GM12878 (cell line): ENCODE measurements around the gene MAPRE3. TPM values are rescaled to one million over a fixed set of nuclear protein-coding genes. Genes with fewer than 3 reads are reported as not detected.

Experiments used
- BHLHE40 ChIP-seq, 2 experiments: fragments of 450-650 bp in 1 of 2; IDR thresholded peaks; 2 replicates each; pipeline ENCODE4 v1.6.1; 2011 to 2017; ENCODE audit warnings: low read depth in 2 of 2, borderline replicate concordance in 1 of 2, improper control_type of control experiment in 1 of 2, low read length in 1 of 2, mild to moderate bottlenecking in 1 of 2
- CBFB ChIP-seq: IDR thresholded peaks from 2 replicates; pipeline ENCODE4 v1.6.1; 2016; ENCODE audit warnings: antibody characterized with exemption, low read depth
- EED ChIP-seq: sonication (generic); IDR thresholded peaks from 2 replicates; pipeline ENCODE4 v1.6.1; 2016; ENCODE audit warnings: antibody characterized with exemption, low read depth
- EGR1 ChIP-seq, 2 experiments: IDR thresholded peaks; 1 replicate in 1 of 2; 2 replicates in 1 of 2; pipeline ENCODE4 v1.6.1; 2011 to 2012; ENCODE audit warnings: low read depth in 2 of 2, low read length in 2 of 2, borderline replicate concordance in 1 of 2, mild to moderate bottlenecking in 1 of 2, moderate library complexity in 1 of 2
- FOS ChIP-seq: IDR thresholded peaks from 3 replicates; pipeline ENCODE4 v1.6.1; 2011; ENCODE audit warnings: borderline replicate concordance; ENCODE audit not compliant: insufficient read length; ENCODE audit errors: extremely low read depth
- FOXM1 ChIP-seq: IDR thresholded peaks from 2 replicates; pipeline ENCODE4 v1.6.1; 2012; ENCODE audit warnings: low read depth, mild to moderate bottlenecking, inconsistent platforms, low read length, moderate library complexity
- NRF1 ChIP-seq: conservative IDR thresholded peaks from 2 replicates; pipeline ENCODE4 v1.6.1; 2011; ENCODE audit warnings: mild to moderate bottlenecking, low read depth, low read length, improper control_type of control experiment
- PAX5 ChIP-seq: IDR thresholded peaks from 2 replicates; pipeline ENCODE4 v1.6.1; 2011; ENCODE audit warnings: low read depth, low read length, borderline replicate concordance
- RCOR1 ChIP-seq: conservative IDR thresholded peaks from 2 replicates; pipeline ENCODE4 v1.6.1; 2012; ENCODE audit warnings: low read depth, low read length, improper control_type of control experiment
- SIN3A ChIP-seq: IDR thresholded peaks from 2 replicates; pipeline ENCODE4 v1.6.1; 2012; ENCODE audit warnings: low read depth, low read length, improper control_type of control experiment
- SMAD1 ChIP-seq: fragments of 450-650 bp; IDR thresholded peaks from 2 replicates; pipeline ENCODE4 v1.6.1; 2018; ENCODE audit warnings: mild to moderate bottlenecking, low read depth; ENCODE audit not compliant: partially characterized antibody
- STAT1 ChIP-seq: fragments of 450-650 bp; conservative IDR thresholded peaks from 2 replicates; pipeline ENCODE4 v1.6.1; 2014; ENCODE audit warnings: antibody characterized with exemption, mild to moderate bottlenecking
- polyA plus RNA-seq, 11 experiments: library from polyadenylated mRNA; depleted of rRNA in 4 of 11; unstranded in 6 of 11; stranded (reverse) in 5 of 11; fragments of >200 nt; fragmentation: Nextera tagmentation in 4 of 11; fragmentation: Illumina TruSeq in 1 of 11; extraction: Ambion mirVana in 4 of 11; extraction: Trizol in 1 of 11; gene quantifications; 1 replicate in 1 of 11; 2 replicates in 10 of 11; pipeline versions ENCODE4 v1.2.1 to v1.2.3, GENCODE V29; 2011 to 2016; ENCODE audit warnings: inconsistent platforms in 2 of 11, missing spikeins in 2 of 11, low read depth in 1 of 11
- total RNA-seq, 4 experiments: library from RNA; depleted of rRNA in 3 of 4; stranded (reverse); fragments of >200 nt in 3 of 4; fragmentation: Illumina TruSeq in 1 of 4; extraction: Trizol in 1 of 4; gene quantifications; 2 replicates each; pipeline versions ENCODE4 v1.2.1 to v1.2.3, GENCODE V29; 2013 to 2021
- TF ChIP-seq, protein P1 (sequence below): fragments of 450-650 bp; formaldehyde crosslinking; IDR thresholded peaks from 2 replicates; pipeline ENCODE4 v1.4.0; 2020; ENCODE audit warnings: mild to moderate bottlenecking, moderate library complexity
- TF ChIP-seq, protein P2 (sequence below): fragments of 450-650 bp; IDR thresholded peaks from 2 replicates; pipeline ENCODE4 v1.6.1; 2016; ENCODE audit warnings: mild to moderate bottlenecking
- TF ChIP-seq, protein P3 (sequence below): fragments of 450-650 bp; IDR thresholded peaks from 2 replicates; pipeline ENCODE4 v1.6.1; 2017; ENCODE audit warnings: low read depth, mild to moderate bottlenecking, moderate library complexity
- TF ChIP-seq, protein P4 (sequence below): IDR thresholded peaks from 2 replicates; pipeline ENCODE4 v1.6.1; 2012; ENCODE audit warnings: improper control_type of control experiment, low read depth, low read length; ENCODE audit not compliant: insufficient replicate concordance

Gene MAPRE3
- total and polyA plus RNA-seq, 10 of the 15 experiments (the other 5 are each of a cell fraction or from before 2014, with no cell fraction given), result 0.03 to 1.3 (median 0.73) TPM; not detected in 1

DNA sequence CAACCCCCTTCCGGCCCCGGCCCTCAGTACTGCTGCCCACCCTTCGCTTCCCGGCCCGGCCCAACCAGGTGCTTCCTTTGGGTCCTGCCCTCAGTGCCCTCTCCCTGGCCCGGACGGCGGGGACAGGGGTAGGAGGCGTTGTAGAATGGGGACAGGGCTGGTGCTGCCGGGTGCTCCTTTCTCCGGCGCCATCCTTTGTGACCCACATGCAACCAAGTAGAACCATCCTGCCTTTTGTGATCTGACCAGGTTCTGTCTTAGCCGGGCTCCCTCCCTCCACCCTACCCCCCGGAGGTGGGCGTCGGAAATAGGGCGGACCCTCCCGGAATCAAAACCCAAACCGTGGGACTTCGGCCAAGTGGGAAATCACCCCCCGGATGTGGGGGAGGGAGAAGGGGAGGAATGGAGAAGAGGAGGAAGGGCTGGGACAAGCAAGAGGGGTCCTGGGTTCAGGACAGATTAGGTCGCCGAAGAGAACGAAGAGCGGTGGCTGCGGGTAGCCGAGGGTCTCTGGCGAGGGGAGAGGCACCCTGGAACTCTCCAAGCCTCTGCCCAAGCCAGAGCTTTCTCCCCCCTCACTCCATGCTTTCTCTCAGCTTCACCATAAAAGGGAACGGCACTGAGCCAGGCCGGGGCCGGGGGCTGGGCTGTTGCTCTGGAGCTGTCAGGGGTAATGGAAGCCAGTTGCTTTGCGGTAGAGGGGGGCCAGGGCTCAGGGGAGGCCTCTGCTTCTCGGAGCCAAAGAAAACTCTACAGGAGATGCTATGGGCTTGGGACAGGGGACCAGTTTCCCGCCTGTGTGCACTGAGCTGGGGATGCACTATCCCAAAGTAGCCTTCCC, 101.8 kb downstream of the MAPRE3 start (continued):
- TF ChIP-seq, protein P1, sequence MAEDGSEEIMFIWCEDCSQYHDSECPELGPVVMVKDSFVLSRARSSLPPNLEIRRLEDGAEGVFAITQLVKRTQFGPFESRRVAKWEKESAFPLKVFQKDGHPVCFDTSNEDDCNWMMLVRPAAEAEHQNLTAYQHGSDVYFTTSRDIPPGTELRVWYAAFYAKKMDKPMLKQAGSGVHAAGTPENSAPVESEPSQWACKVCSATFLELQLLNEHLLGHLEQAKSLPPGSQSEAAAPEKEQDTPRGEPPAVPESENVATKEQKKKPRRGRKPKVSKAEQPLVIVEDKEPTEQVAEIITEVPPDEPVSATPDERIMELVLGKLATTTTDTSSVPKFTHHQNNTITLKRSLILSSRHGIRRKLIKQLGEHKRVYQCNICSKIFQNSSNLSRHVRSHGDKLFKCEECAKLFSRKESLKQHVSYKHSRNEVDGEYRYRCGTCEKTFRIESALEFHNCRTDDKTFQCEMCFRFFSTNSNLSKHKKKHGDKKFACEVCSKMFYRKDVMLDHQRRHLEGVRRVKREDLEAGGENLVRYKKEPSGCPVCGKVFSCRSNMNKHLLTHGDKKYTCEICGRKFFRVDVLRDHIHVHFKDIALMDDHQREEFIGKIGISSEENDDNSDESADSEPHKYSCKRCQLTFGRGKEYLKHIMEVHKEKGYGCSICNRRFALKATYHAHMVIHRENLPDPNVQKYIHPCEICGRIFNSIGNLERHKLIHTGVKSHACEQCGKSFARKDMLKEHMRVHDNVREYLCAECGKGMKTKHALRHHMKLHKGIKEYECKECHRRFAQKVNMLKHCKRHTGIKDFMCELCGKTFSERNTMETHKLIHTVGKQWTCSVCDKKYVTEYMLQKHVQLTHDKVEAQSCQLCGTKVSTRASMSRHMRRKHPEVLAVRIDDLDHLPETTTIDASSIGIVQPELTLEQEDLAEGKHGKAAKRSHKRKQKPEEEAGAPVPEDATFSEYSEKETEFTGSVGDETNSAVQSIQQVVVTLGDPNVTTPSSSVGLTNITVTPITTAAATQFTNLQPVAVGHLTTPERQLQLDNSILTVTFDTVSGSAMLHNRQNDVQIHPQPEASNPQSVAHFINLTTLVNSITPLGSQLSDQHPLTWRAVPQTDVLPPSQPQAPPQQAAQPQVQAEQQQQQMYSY, result no peak
- TF ChIP-seq NRF1 (no peak), BHLHE40 (IDR thresholded peaks at IDR 0.05; ENCODE audit: borderline replicate concordance in 1 of 2, low read depth in 2 of 2, low read length in 1 of 2) (0 out of 4 replicates have a peak, but pooled peaks of 1 of the 2 experiments have one; percentile 3), PAX5 (peak; percentile 15; the same call in 1 of the 2 replicates), FOXM1 (0 out of 2 replicates have a peak, but pooled peaks have one; percentile 62), EED (peak; percentile 73; the same call in 1 of the 2 replicates), EGR1 (IDR thresholded peaks at IDR 0.05; ENCODE audit: borderline replicate concordance in 1 of 2, low read depth in 2 of 2, low read length in 2 of 2) (peak in 1 of 2 experiments; percentile 68; a peak in 2 of 3 replicates), STAT1 (no peak), SIN3A (no peak), CBFB (peak; percentile 25; the same call in 1 of the 2 replicates), RCOR1 (no peak), FOS (no peak), SMAD1 (peak; percentile 51)
- TF ChIP-seq, protein P2, sequence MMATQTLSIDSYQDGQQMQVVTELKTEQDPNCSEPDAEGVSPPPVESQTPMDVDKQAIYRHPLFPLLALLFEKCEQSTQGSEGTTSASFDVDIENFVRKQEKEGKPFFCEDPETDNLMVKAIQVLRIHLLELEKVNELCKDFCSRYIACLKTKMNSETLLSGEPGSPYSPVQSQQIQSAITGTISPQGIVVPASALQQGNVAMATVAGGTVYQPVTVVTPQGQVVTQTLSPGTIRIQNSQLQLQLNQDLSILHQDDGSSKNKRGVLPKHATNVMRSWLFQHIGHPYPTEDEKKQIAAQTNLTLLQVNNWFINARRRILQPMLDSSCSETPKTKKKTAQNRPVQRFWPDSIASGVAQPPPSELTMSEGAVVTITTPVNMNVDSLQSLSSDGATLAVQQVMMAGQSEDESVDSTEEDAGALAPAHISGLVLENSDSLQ, result no peak
- TF ChIP-seq, protein P3, sequence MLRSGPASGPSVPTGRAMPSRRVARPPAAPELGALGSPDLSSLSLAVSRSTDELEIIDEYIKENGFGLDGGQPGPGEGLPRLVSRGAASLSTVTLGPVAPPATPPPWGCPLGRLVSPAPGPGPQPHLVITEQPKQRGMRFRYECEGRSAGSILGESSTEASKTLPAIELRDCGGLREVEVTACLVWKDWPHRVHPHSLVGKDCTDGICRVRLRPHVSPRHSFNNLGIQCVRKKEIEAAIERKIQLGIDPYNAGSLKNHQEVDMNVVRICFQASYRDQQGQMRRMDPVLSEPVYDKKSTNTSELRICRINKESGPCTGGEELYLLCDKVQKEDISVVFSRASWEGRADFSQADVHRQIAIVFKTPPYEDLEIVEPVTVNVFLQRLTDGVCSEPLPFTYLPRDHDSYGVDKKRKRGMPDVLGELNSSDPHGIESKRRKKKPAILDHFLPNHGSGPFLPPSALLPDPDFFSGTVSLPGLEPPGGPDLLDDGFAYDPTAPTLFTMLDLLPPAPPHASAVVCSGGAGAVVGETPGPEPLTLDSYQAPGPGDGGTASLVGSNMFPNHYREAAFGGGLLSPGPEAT, result peak; percentile 43; the same call in 1 of the 2 replicates
- TF ChIP-seq, protein P4, sequence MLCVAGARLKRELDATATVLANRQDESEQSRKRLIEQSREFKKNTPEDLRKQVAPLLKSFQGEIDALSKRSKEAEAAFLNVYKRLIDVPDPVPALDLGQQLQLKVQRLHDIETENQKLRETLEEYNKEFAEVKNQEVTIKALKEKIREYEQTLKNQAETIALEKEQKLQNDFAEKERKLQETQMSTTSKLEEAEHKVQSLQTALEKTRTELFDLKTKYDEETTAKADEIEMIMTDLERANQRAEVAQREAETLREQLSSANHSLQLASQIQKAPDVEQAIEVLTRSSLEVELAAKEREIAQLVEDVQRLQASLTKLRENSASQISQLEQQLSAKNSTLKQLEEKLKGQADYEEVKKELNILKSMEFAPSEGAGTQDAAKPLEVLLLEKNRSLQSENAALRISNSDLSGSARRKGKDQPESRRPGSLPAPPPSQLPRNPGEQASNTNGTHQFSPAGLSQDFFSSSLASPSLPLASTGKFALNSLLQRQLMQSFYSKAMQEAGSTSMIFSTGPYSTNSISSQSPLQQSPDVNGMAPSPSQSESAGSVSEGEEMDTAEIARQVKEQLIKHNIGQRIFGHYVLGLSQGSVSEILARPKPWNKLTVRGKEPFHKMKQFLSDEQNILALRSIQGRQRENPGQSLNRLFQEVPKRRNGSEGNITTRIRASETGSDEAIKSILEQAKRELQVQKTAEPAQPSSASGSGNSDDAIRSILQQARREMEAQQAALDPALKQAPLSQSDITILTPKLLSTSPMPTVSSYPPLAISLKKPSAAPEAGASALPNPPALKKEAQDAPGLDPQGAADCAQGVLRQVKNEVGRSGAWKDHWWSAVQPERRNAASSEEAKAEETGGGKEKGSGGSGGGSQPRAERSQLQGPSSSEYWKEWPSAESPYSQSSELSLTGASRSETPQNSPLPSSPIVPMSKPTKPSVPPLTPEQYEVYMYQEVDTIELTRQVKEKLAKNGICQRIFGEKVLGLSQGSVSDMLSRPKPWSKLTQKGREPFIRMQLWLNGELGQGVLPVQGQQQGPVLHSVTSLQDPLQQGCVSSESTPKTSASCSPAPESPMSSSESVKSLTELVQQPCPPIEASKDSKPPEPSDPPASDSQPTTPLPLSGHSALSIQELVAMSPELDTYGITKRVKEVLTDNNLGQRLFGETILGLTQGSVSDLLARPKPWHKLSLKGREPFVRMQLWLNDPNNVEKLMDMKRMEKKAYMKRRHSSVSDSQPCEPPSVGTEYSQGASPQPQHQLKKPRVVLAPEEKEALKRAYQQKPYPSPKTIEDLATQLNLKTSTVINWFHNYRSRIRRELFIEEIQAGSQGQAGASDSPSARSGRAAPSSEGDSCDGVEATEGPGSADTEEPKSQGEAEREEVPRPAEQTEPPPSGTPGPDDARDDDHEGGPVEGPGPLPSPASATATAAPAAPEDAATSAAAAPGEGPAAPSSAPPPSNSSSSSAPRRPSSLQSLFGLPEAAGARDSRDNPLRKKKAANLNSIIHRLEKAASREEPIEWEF, result no peak
